Vagina (tissue), 2 donors: ENCODE data around the gene KDM4D. TPM values are rescaled to one million over a fixed set of nuclear protein-coding genes. Genes with fewer than 3 reads are reported as not detected.
"Not testable (repeated sequence)": the region's sequence is repeated elsewhere in the genome, so short reads cannot be mapped to it uniquely, and the experiment has no call there.

Experiments used
- DNase-seq, 2 donors: peaks; one replicate each; pipeline ENCODE4 v3.0.0-alpha.2; 2017; ENCODE audit errors: extremely low spot score in 2 of 2
- H3K27ac ChIP-seq: fragments of 200-600 bp; sonication (generic); one replicate; pipeline ENCODE4 v1.5.1; 2019
- H3K27me3 ChIP-seq: fragments of 200-600 bp; sonication (generic); one replicate; pipeline ENCODE4 v1.5.1; 2019
- H3K36me3 ChIP-seq, 2 donors: fragments of 200-600 bp; sonication (generic); one replicate each; pipeline ENCODE4 v1.5.1; 2017 to 2019
- H3K4me1 ChIP-seq: fragments of 200-600 bp; sonication (generic); one replicate; pipeline ENCODE4 v1.5.1; 2019
- H3K4me3 ChIP-seq, 2 donors: fragments of 200-600 bp; sonication (generic); 1 replicate in 1 of 2; 2 replicates in 1 of 2; pipeline ENCODE4 v1.5.1; 2016 to 2019
- H3K9me3 ChIP-seq: fragments of 200-600 bp; sonication (generic); one replicate; pipeline ENCODE4 v1.5.1; 2019
- POLR2A ChIP-seq, 2 donors: fragments of 450-650 bp; IDR thresholded peaks; one replicate each; pipeline ENCODE4 v1.6.1; 2017; ENCODE audit warnings: antibody characterized with exemption in 2 of 2, mild to moderate bottlenecking in 2 of 2, moderate library complexity in 2 of 2
- POLR2AphosphoS5 ChIP-seq, 2 donors: sonication (generic); formaldehyde crosslinking; IDR thresholded peaks; one replicate each; pipeline ENCODE4 v1.9.0; 2017; ENCODE audit warnings: antibody characterized with exemption in 2 of 2, mild to moderate bottlenecking in 2 of 2, low read depth in 1 of 2; ENCODE audit not compliant: insufficient read depth in 1 of 2
- intact Hi-C: fragments of 100-400 bp; cut with DNase I; formaldehyde crosslinking; loops from one replicate; pipeline ENCODE4 v1.15.1; 2023
- total RNA-seq: library from RNA; depleted of rRNA; stranded (reverse); fragments of >200 nt; gene quantifications from one replicate; pipeline ENCODE4 v1.2.3, GENCODE V29; 2016
- TF ChIP-seq, protein P1 (sequence below), 3 experiments: fragments of 450-650 bp in 2 of 3; fragments of 200-600 bp in 1 of 3; sonication (generic) in 1 of 3; IDR thresholded peaks; one replicate each; pipeline ENCODE4 v1.5.1; 2017 to 2019; ENCODE audit warnings: antibody characterized with exemption in 3 of 3, mild to moderate bottlenecking in 2 of 3, moderate library complexity in 2 of 3

Gene KDM4D
- total RNA-seq, 1 donor from 2014 or later = 0.25 TPM

GRCh38 chr11:95024958-95025357 is 51.4 kb downstream of the KDM4D start, which contains the start of gene KDM4E:
TSS of gene KDM4E (plus strand) at chr11:95025258. CDS start at chr11:95025558, 300 bp downstream.
- no peak for DNase-seq
- intact Hi-C loops = no loop called here
- Histone ChIP-seq H3K9me3 (no peaks in the 10 kb centered on the region), H3K27me3 (no peaks in the 10 kb centered on the region), H3K36me3 (no peaks in the 10 kb centered on the region), H3K4me3 (no peak within 1 kb of the TSS), H3K27ac (no peak within 1 kb of the TSS), H3K4me1 (no peaks in the 10 kb centered on the region)
- no peak for TF ChIP-seq POLR2A (IDR thresholded peaks at IDR 0.05)
- TF ChIP-seq, protein P1, sequence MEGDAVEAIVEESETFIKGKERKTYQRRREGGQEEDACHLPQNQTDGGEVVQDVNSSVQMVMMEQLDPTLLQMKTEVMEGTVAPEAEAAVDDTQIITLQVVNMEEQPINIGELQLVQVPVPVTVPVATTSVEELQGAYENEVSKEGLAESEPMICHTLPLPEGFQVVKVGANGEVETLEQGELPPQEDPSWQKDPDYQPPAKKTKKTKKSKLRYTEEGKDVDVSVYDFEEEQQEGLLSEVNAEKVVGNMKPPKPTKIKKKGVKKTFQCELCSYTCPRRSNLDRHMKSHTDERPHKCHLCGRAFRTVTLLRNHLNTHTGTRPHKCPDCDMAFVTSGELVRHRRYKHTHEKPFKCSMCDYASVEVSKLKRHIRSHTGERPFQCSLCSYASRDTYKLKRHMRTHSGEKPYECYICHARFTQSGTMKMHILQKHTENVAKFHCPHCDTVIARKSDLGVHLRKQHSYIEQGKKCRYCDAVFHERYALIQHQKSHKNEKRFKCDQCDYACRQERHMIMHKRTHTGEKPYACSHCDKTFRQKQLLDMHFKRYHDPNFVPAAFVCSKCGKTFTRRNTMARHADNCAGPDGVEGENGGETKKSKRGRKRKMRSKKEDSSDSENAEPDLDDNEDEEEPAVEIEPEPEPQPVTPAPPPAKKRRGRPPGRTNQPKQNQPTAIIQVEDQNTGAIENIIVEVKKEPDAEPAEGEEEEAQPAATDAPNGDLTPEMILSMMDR (IDR thresholded peaks at IDR 0.05) = no peak
- TF ChIP-seq POLR2AphosphoS5 (IDR thresholded peaks at IDR 0.05; ENCODE audit: insufficient read depth in 1 of 2, low read depth in 1 of 2) = no peak

DNA sequence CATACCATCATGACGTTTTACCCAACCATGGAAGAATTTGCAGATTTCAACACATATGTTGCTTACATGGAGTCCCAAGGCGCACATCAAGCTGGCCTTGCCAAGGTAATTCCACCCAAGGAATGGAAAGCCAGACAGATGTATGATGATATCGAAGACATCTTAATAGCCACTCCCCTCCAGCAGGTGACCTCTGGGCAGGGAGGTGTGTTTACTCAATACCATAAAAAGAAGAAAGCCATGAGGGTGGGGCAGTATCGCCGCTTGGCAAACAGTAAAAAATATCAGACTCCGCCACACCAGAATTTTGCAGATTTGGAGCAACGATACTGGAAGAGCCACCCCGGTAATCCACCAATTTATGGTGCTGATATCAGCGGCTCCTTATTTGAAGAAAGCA is 52.1 kb downstream of the KDM4D start:
- H3K4me1 ChIP-seq, H3K9me3 ChIP-seq, H3K27ac ChIP-seq, H3K4me3 ChIP-seq, DNase-seq, H3K27me3 ChIP-seq, H3K36me3 ChIP-seq, intact Hi-C loops: not testable (repeated sequence)

DNA sequence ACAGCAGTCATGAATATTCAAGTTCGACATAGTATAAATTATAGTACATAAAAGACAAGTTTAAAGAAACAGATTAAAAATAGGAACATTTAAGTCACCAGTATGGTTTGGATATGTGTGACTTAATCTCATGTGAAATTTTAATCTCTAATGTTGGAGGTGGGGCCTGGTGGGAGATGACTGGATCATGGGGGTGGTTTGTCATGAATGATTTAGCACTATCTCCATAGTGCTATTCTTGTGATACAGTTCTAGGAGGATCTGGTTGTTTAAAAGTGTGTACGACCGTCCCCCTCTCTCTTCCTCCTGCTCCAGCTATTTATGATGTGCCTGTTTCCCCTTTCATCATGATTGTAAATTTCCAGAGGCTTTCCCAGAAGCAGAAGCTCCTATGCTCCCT is 54.8 kb downstream of the KDM4D start:
- H3K9me3 ChIP-seq = no peaks in the 10 kb centered on the region
- DNase-seq = no peak
- H3K4me3 ChIP-seq = no peak overlapping the region
- no peaks in the 10 kb centered on the region for H3K36me3 ChIP-seq
- H3K4me1 ChIP-seq = no peaks in the 10 kb centered on the region
- no peak for TF ChIP-seq POLR2A (IDR thresholded peaks at IDR 0.05)
- TF ChIP-seq, protein P1 (IDR thresholded peaks at IDR 0.05) = no peak
- TF ChIP-seq POLR2AphosphoS5 (IDR thresholded peaks at IDR 0.05; ENCODE audit: insufficient read depth in 1 of 2, low read depth in 1 of 2) = no peak
- intact Hi-C loops = no loop called here
- no peak overlapping the region for H3K27ac ChIP-seq
- H3K27me3 ChIP-seq = no peaks in the 10 kb centered on the region

- TF ChIP-seq POLR2AphosphoS5 (IDR thresholded peaks at IDR 0.05; ENCODE audit: insufficient read depth in 1 of 2, low read depth in 1 of 2) (no peak), POLR2A (IDR thresholded peaks at IDR 0.05) (no peak)
- TF ChIP-seq, protein P1 (IDR thresholded peaks at IDR 0.05) = no peak
- no peaks in the 10 kb centered on the region for H3K27me3 ChIP-seq
- intact Hi-C loops = no loop called here
- H3K4me3 ChIP-seq = no peak overlapping the region
- H3K9me3 ChIP-seq = no peaks in the 10 kb centered on the region
- H3K27ac ChIP-seq = no peak overlapping the region
- no peaks in the 10 kb centered on the region for H3K4me1 ChIP-seq
- no peaks in the 10 kb centered on the region for H3K36me3 ChIP-seq
- no peak for DNase-seq
Observed at GRCh38 chr11:95033051-95033450, 59.5 kb downstream of the KDM4D start.

DNA sequence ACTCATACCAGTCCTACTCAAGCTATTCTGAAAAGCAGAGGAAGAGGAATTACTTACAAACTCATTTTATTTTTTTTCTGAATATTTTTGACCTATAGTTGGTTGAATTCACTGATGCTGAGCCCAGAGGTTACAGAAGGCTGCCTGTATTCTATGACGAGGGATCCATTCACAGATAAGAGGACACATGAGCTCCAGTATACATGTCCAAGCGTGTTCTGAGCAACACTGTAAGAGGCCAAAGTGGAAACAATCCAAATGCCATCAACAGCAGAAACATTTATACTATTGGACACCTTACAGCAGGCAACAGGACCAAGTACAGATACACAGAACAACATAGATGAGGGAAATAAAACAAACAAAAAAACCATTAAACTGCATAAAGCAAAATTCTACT is 61.8 kb downstream of the KDM4D start:
- DNase-seq = no peak
- Histone ChIP-seq H3K4me1 (no peaks in the 10 kb centered on the region), H3K27me3 (no peaks in the 10 kb centered on the region), H3K36me3 (no peaks in the 10 kb centered on the region), H3K4me3 (no peak overlapping the region), H3K9me3 (no peaks in the 10 kb centered on the region), H3K27ac (no peak overlapping the region)
- intact Hi-C loops = no loop called here
- TF ChIP-seq, protein P1 (IDR thresholded peaks at IDR 0.05) = no peak
- TF ChIP-seq POLR2AphosphoS5 (IDR thresholded peaks at IDR 0.05; ENCODE audit: insufficient read depth in 1 of 2, low read depth in 1 of 2) (no peak), POLR2A (IDR thresholded peaks at IDR 0.05) (no peak)

DNA sequence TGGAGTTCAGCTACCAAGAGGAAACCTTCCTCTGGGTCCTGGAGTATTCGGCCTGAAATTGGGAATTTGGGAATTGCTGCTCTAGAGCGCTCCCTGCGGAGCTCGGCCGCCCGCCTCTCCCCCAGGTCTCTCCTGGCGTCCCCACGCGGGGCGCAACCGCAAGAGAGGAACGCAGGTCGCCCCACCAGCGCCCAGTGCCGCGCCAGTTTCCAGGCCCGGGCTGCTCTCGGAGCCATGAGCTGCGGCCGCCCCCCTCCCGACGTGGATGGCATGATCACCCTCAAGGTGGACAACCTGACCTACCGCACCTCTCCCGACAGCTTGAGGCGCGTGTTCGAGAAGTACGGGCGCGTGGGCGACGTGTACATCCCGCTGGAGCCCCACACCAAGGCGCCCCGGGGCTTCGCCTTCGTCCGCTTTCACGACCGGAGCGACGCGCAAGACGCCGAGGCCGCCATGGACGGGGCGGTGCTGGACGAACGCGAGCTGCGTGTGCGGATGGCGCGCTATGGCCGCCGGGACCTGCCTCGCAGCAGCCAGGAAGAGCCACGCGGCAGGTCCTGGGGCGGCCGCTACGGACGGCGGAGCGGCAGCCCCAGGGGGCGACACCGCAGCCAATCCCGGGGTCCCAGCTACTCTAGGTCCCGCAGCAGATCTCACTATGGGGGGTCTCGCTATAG is 64.0 kb downstream of the KDM4D start:
- H3K36me3 ChIP-seq, H3K27ac ChIP-seq, DNase-seq, H3K9me3 ChIP-seq, H3K27me3 ChIP-seq, intact Hi-C loops, H3K4me1 ChIP-seq: not testable (repeated sequence)
- H3K4me3 ChIP-seq = peak overlapping the region; percentile 36 to 38
